GM18858 (cell line): ENCODE data around the gene ACTR1B.
"Not testable (repeated sequence)": the region's sequence is repeated elsewhere in the genome, so short reads cannot be mapped to it uniquely, and the experiment has no call there.

Source experiments
- ATAC-seq: cut with Tn5 transposase; IDR thresholded peaks from one replicate; pipeline ENCODE4 v1.9.1; 2021; ENCODE audit not compliant: unreplicated experiment

ACTR1B gene

DNA sequence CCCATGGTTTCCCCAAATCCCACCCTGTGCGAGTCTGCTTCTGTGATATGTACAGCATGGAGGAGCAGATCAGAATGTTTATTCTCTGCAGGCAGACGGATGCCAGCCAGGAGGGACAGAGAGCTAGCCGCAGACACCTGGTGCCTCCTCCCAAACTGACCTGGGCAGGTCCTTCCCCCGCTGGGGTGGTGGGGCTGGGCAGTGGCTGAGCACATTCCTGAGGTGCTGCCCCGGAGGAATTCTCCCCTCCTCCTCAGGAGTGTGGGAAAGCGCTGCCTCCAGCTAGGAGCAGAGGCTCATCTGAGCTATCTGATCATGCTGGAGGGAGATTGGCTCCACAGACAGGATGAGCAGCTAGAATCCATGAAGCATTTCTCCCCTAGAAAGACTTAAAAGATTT, 27.3 kb upstream of the ACTR1B start:
- ATAC-seq = no peak

GRCh38 chr2:97688062-97688827, 24.4 kb upstream of the ACTR1B start:
- ATAC-seq = no peak

- not testable (repeated sequence) for ATAC-seq
Observed at GRCh38 chr2:97687235-97687634, 23.4 kb upstream of the ACTR1B start.

DNA sequence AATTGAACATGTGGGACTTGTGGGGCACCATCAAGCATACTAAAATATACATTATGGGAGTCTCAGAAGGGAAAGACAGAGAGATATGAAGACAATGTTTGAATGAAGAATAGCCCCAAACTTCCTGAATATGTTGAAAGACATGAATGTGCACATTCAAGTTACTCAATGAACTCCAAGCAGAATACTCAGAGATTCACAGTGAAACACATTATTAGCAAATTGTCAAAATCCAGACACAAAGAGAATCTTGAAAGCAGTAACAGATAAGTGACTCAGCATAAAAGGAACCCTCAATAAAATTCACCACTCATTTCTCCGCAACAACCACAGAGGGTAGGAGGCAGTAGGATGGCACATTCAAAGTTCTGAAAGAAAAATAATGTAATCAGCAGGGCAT, 14.5 kb upstream of the ACTR1B start:
- ATAC-seq = no peak

DNA sequence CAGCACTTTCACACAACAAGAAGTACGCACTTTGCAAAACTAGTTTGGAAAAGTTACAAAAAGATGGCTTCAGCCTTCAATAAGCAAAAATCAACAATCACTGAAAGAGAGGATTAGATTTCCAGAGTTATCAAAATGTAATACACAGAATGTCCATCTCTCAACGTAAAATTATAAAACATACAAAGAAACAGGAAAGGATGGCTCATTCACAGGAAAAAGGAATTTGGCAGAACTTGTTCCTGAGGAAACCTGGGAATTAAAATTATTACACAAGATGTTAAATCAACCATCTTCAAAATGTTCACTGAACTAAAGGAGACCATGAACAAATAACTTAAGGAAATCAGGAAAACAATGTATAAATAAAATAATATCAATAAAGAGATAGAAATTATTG, 13.6 kb upstream of the ACTR1B start:
- ATAC-seq = no peak

GRCh38 chr2:97676620-97677019, 12.8 kb upstream of the ACTR1B start:
- no peak for ATAC-seq

DNA sequence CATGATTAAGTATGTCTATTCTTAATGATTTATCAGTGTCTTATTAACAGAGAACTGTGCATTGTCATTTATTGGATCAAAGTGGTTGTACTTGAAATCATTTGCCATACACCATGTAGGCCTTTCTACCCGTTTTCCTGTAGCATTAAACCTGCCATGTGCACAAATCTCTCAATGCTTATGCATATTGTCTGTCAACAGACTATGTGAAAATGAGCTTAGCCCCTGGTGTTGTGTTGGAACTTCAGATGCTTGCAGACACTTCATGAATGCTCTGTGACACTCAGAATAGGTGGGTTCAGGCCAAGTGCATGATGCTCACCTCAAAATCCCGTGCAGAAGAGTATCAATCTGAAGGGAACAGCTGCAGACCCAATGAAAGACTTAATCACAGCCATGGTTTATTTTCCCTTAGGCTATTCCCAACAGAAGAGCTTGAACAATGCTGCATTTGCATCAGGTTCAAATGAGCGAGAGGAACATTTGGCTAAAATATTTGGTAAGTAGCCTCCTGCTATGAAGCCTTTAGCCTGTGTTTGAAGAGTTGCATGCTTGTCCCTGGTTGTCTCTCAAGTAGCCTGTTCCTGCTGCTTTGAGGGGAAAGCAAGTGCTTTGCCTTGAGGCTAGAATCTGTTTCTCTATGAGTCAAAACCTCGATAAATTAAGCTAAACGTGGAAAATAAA, 11.7 kb upstream of the ACTR1B start:
- ATAC-seq = no peak

DNA sequence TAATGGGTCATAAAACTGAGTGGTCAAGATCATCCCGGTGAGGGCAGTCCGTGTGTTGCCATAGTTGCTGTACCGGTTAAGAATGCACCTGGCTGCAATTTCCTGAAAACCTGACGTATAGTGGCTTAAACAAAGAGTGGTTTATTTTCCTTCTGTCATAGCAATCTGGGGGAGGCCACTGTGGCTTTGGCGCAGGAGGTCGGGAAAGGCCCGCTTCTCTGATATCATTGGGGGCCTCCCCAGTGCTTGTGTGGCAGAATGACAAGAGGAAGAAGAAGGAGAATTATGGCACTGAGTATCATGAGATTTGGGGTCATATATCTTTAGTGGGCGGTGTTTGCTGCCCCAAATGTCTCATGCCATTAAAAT, 10.1 kb upstream of the ACTR1B start:
- no peak for ATAC-seq

DNA sequence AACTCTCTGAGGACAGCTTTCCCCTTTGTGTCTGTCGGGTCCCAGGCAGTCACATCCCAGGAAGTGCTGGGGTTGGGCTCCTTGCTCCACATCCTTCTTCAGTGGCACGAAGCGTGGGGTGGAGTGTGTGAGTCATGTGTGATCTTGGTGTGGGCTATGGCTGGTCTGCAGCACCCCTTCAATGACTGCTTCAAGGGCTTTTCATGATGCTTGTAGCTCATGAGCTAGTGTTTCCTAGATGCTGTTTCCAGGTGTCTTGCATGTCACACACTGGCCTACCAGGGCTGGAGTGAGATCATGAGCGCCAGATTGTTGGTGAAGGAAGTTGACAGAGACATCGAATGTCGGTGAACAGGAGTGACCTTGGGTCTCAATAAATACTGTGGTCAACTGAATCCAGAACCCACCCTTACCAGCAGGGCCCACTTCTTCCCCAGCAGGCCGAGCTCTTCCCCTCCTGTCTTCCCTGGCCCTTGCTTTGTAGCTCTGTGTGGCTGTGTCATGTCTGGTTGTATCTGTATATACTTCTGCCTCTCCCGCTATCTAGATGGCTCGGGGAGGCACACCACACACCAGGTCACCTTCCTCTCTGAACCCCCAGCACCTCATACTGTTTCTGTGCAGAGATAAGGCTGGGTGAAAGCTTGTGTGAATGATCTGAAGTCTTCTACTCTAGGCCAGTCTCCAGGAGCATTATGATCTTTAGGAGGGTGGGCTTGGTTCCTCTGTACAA, 9.5 kb upstream of the ACTR1B start:
- ATAC-seq = no peak

DNA sequence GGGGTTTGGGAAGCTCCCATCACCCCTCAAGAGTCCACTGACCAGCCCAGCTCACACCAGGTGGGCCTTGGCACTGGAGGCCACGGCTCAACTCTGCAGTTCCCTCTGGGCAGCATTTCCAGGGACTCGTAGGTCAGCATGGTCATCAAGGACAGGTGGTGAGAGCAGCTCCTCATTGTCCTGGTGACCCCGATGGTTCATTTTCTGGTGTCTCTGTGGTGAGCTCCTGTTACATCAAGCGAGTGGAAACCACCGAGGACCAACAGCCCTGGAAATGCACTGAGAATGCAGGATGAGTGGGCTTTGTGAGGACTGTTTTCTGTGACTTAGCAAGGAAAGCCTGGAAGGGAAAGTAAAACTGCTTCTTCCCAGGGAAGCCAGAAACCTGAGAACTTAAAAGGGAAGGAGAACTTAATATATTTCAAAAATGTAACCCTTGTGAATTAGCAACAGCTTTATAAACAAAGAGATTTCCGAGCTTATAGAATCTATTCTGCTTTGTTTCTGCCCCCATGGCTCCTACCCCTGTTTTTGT, 8.8 kb upstream of the ACTR1B start:
- not testable (repeated sequence) for ATAC-seq

DNA sequence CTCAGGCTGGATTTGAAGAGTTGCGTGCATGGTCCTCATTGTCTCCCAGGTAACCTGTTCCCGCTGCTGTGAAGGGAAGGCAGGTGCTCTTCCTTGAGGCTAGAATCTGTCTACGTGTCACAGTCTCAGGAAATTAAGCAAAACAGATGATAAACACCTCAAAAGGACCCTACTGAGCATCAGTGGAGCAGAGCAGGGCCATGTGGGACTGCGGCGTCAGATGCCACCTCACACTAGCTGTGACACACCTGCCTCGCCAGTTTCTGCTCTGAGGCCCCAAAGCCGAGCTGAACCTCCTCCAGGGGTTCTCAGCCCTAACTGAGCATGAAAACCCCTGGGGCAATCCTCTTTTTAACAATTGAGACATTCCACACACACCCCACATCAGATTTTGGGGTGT, 7.7 kb upstream of the ACTR1B start:
- no peak for ATAC-seq

- no peak for ATAC-seq
Observed at GRCh38 chr2:97670471-97670870, 6.6 kb upstream of the ACTR1B start.

DNA sequence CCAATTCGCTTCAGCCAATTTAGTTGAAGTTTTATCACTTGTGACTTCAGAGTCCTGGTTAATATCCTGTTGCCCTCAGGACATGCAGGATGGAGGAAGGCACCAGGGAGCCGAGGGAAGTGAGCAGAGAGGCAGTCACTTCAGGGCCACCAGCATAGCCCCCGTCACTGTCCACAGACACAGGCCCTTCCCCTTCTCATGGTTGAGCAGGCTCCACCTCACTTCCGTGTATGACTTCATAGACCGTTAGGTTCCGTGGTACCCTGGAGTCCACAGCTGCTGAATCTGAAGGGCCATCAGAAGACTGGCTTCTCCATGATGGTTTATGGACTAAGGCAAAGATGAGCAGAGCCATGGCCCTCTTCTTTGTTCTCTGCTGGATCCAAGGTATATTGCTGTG, 5.6 kb upstream of the ACTR1B start, which contains the start of gene C2orf92:
C2orf92 (plus strand) TSS at position 266 of the 400 bp plus-strand sequence; CDS start at position 342, 76 bp downstream.
- ATAC-seq = no peak

DNA sequence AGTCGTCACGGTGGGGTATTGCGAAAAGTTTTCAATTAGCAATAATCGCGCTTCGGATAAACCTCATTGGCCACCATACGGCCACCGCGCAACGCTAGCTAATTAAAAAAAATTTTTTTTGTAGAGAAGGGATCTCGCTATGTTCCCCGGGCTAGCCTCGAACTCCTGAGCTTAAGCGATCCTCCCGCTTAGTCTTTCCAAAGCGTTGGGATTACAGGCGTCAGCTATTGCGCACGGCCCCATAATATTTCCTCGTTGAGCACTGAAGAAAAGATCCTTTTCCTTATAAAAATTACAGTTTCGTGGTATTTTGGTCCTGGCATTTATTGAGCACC, 759 bp upstream of the ACTR1B start:
- no peak for ATAC-seq

- no peak for ATAC-seq
Observed at GRCh38 chr2:97663626-97663961, 250 bp downstream of the ACTR1B start.

DNA sequence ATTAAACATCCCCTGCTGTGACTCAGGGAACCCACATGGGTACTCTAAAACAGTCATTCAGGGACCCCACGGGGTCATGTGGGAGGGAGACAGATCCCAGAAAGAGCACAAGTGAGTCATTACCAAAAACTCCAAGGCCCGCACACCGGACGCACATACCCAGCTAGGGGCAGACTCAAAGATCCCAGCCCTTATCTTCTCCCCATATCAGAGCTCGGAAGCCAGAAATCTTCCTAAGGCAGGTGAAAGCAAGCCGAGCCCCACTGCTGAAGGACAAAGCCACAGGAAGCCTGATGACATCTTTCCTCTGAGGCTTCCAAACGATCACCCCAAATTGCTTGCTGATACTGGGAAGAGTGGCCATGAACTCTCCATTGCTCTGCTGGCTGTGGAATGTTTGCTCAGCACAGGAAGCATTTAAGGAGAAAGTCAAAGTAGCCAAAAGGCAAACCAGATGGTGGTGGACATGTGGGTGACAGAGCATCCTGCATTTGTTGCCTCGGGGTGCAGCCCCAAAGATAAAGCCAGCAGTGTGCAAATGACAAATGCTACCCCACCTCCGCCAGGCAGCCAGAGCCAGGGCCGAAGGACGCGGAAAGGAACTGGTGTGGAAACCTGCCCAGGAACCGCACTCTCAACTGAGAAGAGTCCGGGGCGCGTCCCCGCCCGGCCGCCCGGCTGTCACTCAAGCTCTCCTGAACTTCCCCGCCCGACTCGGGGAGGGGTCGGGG, 784 bp downstream of the ACTR1B start:
- peak; percentile 23 for ATAC-seq

GRCh38 chr2:97662386-97662894, 1.4 kb downstream of the ACTR1B start:
- no peak for ATAC-seq

DNA sequence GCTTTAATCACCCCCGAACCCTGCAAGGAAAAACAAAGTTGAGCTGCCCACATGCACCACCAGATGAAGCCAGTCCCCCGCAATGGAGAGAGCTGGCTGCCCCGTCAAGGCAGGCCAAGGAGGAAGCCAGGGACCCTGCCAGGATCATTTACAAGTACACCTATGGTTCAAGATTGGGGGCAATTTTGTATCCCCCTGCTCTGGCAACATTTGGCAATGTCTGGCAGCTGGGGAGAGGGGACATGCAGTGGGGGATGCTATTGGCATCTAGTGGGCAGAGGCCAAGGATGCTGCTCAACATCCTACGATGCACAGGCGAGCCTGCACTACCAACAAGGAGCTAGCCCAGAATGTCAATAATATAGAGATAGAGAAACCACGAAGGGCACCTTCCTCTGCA, 1.9 kb downstream of the ACTR1B start:
- ATAC-seq = no peak

DNA sequence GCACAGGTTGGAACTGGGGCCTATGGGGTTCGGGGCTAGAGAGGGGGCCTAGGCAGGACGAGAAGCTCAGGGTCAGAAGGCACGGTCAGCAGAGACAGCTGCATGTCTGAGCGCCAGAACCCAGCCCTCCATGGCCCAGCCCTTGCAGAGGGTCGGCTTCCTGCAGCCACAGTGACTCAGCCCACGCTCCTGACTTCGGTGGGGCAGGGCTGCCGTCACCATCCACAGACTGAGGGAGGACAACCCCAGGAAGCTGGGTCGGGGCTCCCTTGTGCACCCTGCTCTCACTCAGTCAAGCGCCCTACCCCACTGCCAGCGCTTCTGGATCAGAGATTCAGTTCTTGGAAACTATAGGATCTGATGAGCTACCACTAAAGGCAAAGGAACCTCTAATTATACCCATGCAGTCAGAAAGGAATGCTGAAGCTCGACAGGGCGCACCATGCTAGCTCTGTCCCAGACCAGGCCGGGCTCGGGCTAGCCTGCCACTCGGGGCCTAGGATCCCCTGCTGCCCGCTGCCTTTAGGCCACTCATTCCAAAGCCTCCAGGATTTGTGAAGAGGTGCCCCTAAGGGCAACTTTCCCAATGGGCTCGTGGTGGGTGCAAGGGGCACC, 3.0 kb downstream of the ACTR1B start:
- ATAC-seq = no peak

- ATAC-seq = no peak
Observed at GRCh38 chr2:97660044-97660774, 3.6 kb downstream of the ACTR1B start.
